ENCODE measurements around the gene SMG5. TPM values are rescaled to one million over a fixed set of nuclear protein-coding genes. Genes with fewer than 3 reads are reported as not detected.

The SMG5 gene
- total RNA-seq, 4 donors from 2014 or later = 52.3 to 96.1 (median 69.4) TPM

DNA sequence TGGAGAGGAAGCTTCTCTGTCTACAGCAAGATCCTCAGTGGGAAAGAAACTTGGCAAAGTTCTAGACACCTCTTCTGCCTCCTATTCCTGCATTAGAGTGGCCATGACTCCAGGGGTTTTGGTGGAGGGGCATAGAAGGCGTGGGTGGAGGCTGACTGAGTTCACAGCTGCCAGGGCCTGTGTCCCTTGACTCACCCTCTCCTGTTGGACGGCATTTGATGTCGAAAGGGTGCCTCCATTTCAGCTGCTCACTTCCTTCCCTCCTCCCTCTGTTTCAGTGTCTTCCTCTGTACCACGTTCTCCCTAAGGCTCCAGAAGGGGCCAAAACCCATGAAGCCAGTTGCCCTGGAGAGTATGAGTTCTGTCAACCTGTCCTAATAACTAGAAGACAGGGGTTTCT lies 2.1 kb upstream of the SMG5 start:
- intact Hi-C loops (cut with DNase I) = no loop called here
- H3K4me3 ChIP-seq = no peak overlapping the region

DNA sequence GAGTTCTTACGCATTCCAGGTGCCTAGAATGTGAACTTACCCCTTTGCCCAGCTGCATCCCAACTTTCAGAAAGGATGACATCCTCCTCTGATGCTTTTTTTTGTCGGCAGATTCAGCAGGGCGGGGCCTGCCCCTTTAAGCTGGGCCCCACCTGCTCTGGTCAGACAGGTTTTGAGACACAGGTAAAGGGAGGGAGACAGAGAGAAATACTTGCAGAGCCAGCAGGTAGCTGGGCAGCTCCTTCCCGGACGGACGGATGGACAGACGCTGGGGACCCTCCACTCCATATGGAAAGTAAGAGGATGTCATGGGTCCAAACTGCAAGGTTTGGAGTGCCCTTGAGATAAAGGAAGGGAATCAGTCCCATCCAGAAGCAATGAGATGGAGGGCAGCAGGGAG lies 1.5 kb upstream of the SMG5 start, which contains the start of gene TMEM79:
TMEM79 (plus strand) TSS at position 214 of the 400 bp plus-strand sequence. CDS start 902 bp downstream, outside the sequence.
- Histone ChIP-seq H3K36me3 (peaks cover 2 to 31% (median 9%) of the 10 kb centered on the region in 4 donors), H3K4me1 (peaks cover 26 to 39% (median 34%) of the 10 kb centered on the region in 4 donors), H3K9me3 (no peaks in the 10 kb centered on the region), H3K4me3 (peak within 1 kb of the TSS; percentile 85 to 95 (median 93)), H3K27me3 (no peaks in the 10 kb centered on the region), H3K27ac (replicated peaks in 1 of 4) (peak within 1 kb of the TSS; percentile 88 to 93 (median 90))
- WGBS = 98% methylated on average over 7 of the region's 7 CpGs
- intact Hi-C loops (cut with DNase I) = no loop called here
- no peak for TF ChIP-seq POLR2A (IDR thresholded peaks at IDR 0.05; ENCODE audit: low read depth)
- DNase-seq (ENCODE audit: extremely low spot score) = no peak

More for the DNA sequence above, 2.1 kb upstream of the SMG5 start:
- H3K27me3 ChIP-seq = no peaks in the 10 kb centered on the region
- peaks cover 0 to 35% (median 9%) of the 10 kb centered on the region in 4 donors for H3K36me3 ChIP-seq
- H3K27ac ChIP-seq (replicated peaks in 1 of 4) = no peak overlapping the region
- H3K9me3 ChIP-seq = no peaks in the 10 kb centered on the region
- H3K4me1 ChIP-seq = peaks cover 26 to 39% (median 34%) of the 10 kb centered on the region in 4 donors
- WGBS = 87% methylated on average over 4 of the region's 4 CpGs
- DNase-seq (ENCODE audit: extremely low spot score) = no peak
- TF ChIP-seq POLR2AphosphoS5 (IDR thresholded peaks at IDR 0.05) (no peak), POLR2A (IDR thresholded peaks at IDR 0.05; ENCODE audit: low read depth) (no peak), EP300 (IDR thresholded peaks at IDR 0.05) (no peak)
- TF ChIP-seq, protein P1, sequence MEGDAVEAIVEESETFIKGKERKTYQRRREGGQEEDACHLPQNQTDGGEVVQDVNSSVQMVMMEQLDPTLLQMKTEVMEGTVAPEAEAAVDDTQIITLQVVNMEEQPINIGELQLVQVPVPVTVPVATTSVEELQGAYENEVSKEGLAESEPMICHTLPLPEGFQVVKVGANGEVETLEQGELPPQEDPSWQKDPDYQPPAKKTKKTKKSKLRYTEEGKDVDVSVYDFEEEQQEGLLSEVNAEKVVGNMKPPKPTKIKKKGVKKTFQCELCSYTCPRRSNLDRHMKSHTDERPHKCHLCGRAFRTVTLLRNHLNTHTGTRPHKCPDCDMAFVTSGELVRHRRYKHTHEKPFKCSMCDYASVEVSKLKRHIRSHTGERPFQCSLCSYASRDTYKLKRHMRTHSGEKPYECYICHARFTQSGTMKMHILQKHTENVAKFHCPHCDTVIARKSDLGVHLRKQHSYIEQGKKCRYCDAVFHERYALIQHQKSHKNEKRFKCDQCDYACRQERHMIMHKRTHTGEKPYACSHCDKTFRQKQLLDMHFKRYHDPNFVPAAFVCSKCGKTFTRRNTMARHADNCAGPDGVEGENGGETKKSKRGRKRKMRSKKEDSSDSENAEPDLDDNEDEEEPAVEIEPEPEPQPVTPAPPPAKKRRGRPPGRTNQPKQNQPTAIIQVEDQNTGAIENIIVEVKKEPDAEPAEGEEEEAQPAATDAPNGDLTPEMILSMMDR (IDR thresholded peaks at IDR 0.05) = no peak

DNA sequence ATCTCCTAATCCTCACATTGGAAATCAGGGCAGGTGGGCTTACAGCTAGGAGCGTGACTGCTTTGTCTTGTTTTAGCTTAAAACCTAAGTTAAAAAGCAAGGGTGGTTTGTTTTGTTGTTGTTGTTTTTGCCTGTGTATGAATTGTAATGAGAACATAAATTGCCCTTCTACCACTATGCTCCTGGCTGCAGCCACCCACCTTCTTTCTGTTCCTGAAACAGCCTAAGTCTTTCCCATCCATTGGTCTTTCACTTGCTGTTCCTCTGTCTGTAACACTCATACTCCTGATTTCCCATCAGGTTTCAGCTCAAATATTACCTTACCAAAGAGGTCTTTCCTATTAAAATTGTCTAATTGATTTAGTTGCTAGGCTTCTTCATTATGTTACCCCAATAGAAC lies 896 bp upstream of the SMG5 start:
- H3K9me3 ChIP-seq = no peaks in the 10 kb centered on the region
- peaks cover 26 to 39% (median 34%) of the 10 kb centered on the region in 4 donors for H3K4me1 ChIP-seq
- peak overlapping the region in 3 of 4 donors; percentile 88 to 93 (median 90) for H3K27ac ChIP-seq (replicated peaks in 1 of 4)
- no peak for DNase-seq (ENCODE audit: extremely low spot score)
- TF ChIP-seq EP300 (IDR thresholded peaks at IDR 0.05) (no peak), POLR2AphosphoS5 (IDR thresholded peaks at IDR 0.05) (no peak), POLR2A (IDR thresholded peaks at IDR 0.05; ENCODE audit: low read depth) (no peak)
- TF ChIP-seq, protein P1 (IDR thresholded peaks at IDR 0.05) = no peak
- H3K36me3 ChIP-seq = peaks cover 2 to 32% (median 12%) of the 10 kb centered on the region in 4 donors
- no peaks in the 10 kb centered on the region for H3K27me3 ChIP-seq
- intact Hi-C loops (cut with DNase I) = no loop called here
- WGBS = 100% methylated on average over 1 of the region's 1 CpG
- H3K4me3 ChIP-seq = peak overlapping the region; percentile 85 to 95 (median 93)

DNA sequence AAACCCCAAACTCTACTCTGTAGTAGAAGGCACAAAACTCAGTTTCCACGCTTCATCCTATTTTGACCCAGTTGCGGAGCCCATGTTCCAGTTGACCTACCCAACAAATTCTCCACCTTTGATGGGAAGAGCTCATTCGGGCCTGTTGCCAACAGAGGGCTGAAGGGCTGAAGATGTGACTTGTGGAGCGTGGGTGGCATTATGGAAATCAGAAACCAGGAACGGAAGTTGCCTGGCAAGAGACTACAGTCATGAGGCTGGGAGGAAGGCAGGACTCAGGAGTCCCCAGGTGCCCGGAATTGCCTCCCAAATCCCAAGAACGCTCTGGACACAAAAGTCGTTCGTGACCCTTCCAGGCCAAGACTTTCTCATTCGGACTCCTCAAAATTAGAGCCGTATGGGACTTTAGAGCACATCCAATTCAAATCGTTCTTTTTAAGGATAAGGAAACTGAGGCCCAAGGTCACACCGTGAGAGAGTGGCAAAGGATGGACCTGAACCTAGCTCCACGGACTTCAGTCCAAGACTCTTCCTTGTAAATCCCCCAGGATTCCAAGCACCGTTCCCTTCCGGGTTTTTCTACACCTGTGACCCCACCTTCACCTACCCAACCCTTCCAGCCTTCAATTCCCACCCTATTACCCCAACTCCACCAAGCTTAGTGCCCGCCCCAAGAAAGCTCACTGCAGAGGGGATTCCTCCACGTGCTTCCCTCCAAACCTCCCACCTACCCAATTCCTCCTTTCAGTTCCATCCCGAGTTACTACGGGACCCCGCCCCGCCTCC lies 739 bp downstream of the SMG5 start:
- peaks cover 12 to 42% (median 28%) of the 10 kb centered on the region in 4 donors for H3K36me3 ChIP-seq
- H3K4me3 ChIP-seq = peak overlapping the region; percentile 85 to 95 (median 93)
- intact Hi-C loops (cut with DNase I) = no loop called here
- DNase-seq (ENCODE audit: extremely low spot score) = no peak
- H3K27ac ChIP-seq (replicated peaks in 1 of 4) = peak overlapping the region; percentile 88 to 93 (median 90)
- H3K27me3 ChIP-seq = no peaks in the 10 kb centered on the region
- WGBS = 10% methylated on average over 22 of the region's 22 CpGs
- H3K4me1 ChIP-seq = peaks cover 26 to 39% (median 34%) of the 10 kb centered on the region in 4 donors
- TF ChIP-seq POLR2AphosphoS5 (IDR thresholded peaks at IDR 0.05) (no peak), POLR2A (IDR thresholded peaks at IDR 0.05; ENCODE audit: low read depth) (no peak), EP300 (IDR thresholded peaks at IDR 0.05) (no peak)
- TF ChIP-seq, protein P1 (IDR thresholded peaks at IDR 0.05) = no peak
- H3K9me3 ChIP-seq = no peaks in the 10 kb centered on the region

DNA sequence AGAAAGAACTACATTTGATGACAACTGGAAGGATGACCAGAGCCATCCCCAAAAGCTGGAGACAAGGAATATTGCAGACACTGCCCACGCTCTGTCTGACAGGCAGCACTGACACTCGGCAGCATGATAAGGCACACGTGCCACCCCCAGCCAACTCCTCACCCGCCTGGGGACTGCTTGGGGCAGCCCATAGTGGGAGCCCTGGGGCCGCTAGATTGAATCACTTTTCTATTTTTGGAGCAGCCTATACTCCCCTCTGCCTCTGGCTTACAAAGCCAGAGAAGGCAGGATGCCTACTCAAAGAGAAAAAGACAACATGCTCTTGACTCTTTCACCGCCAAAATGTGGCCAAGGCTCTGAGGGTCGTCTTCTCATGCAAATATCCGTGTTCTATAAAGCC lies 1.3 kb downstream of the SMG5 start:
- Histone ChIP-seq H3K9me3 (no peaks in the 10 kb centered on the region), H3K4me1 (peaks cover 26 to 39% (median 34%) of the 10 kb centered on the region in 4 donors), H3K36me3 (peaks cover 18 to 44% (median 33%) of the 10 kb centered on the region in 4 donors), H3K4me3 (peak overlapping the region; percentile 85 to 95 (median 93)), H3K27me3 (no peaks in the 10 kb centered on the region), H3K27ac (replicated peaks in 1 of 4) (peak overlapping the region in 1 of 4 donors; percentile 90)
- no peak for TF ChIP-seq EP300 (IDR thresholded peaks at IDR 0.05)
- TF ChIP-seq POLR2AphosphoS5 (IDR thresholded peaks at IDR 0.05) = no peak
- intact Hi-C loops (cut with DNase I) = no loop called here
- 23% methylated on average over 8 of the region's 8 CpGs for WGBS
- DNase-seq (ENCODE audit: extremely low spot score) = no peak

Data from esophagus muscularis mucosa (tissue), 4 donors.